ENCODE data around the gene PEPD.

The PEPD gene

DNA sequence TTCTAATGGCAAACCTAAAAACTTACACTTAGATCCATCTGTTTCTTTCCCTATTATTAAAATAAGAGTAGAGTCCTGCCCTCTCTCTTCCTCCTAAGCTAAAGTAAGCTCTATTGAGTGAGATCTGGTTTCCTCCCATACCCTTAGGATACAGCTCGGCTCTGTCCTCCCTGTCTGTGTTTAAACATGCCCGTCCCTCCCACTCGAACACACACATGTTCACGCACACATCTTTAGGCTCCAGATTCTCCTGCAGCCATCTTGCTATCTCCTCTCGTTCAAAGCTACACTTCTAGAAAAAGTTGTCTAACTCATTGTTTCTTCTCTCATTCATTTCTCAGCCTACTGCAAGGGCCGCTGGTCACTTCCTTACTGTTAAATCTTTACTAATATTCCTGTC lies 163.2 kb downstream of the PEPD start:
- DNase-seq (ENCODE audit: low spot score): no peak

GRCh38 chr19:33357556-33357955 lies 164.0 kb downstream of the PEPD start:
- no peak for DNase-seq (ENCODE audit: low spot score)

DNA sequence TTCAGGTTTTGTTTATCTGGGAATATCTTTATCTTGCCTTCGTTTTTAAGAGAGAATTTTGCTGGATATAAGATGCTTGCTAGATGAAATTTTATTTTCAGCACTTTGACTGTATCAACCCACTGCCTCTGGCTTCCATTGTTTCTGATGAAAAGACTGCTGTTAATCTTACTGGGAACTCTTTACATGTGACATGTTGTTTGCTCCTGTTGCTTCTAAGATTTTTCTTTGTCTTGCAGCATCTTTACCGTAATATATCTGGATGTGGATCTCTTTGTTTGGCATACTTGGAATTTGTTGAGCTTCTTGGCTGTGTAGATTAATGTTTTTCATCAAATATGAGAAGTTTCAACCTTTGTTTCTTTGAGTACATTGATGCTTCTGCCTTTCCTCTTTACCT lies 166.1 kb downstream of the PEPD start:
- no peak for DNase-seq (ENCODE audit: low spot score)

DNA sequence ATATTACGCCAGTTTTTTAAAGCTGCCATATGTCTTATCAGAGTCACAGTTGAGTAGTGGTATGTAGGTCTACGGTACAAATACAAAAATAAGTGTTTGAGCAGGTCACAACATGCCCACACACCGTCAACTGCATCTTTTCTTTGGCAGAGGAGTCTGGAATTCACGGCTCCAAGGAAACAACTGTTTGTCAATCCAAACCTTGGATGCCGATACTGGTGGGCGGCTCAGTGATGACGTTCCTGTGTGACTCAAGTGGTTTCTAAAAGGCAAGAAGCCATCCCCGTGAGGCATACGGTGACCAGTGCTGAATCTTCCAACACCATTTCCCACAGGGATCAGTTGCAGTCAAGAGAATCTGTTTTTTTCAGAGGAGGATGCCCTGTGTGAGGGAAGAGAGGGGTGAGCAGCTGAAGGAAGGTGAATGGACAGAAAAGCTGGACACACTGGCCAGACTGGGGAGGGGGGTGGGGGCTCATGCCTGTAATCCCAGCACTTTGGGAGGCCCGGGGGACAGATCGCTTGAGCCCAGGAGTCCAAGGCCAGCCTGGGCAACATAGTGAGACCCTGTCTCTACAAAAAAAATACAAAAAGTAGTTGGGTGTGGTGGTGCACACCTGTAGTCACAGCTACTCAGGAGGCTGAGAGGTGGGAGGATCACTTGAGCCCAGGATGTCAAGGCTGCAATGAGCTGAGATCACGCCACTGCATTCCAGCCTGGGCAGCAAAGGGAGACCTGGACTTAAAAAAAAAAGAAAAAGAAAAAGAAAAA lies 170.9 kb downstream of the PEPD start:
- DNase-seq (ENCODE audit: low spot score): no peak

- DNase-seq (ENCODE audit: low spot score): no peak
These were observed 172.0 kb downstream of the PEPD start for GRCh38 chr19:33349319-33350289.

DNA sequence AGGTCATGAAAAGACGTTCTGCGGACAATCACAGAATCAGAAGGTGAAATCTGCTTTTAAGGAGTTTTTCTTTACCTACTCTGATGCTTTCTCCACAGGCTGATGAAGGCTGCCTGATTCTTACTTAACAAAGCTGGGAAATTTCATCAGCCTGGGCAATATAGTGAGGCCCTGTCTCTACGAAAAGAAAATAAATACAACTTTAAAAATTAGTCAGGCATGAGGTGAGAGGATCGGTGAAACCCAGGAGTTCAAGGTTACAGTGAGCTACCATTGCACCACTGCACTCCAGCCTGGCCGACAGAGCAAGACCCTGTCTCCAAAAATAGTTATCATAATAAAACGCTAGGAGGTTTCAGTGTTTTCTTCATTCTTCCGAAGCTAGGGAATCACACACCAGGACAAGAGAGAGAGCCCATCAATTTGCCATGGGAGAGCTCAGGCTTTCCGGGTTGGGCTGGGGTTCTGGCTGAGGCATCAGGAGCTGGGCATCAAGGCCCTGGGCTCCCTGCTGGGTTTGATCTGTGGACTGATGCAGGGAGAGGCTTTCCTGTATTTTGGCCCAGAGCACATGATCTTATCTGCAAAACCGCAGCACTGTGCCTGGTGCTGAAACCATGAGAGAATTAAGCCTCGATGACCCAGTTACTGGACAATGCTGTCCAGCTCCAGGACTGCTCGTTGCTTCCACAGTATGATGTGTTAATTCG lies 173.1 kb downstream of the PEPD start:
- DNase-seq (ENCODE audit: low spot score): no peak

DNA sequence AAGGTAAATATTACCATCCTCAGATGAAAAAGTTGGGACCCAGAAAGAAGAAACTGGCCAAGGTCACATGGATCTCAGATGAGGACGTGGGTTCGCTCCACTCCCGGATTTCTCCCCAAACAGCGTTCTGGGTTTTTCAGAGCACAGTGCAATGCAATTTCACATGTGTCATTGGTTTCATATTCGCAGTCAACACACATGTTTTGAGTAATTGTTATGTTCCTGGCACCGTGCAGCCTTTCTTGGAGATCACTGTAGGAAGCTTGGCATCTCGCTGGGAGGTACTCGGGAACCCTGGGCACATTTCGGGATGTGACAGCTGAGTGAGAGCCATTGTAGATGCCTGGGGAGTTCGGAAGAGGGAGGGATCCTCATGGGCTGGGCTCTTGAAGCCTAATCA lies 174.3 kb downstream of the PEPD start:
- no peak for DNase-seq (ENCODE audit: low spot score)

DNA sequence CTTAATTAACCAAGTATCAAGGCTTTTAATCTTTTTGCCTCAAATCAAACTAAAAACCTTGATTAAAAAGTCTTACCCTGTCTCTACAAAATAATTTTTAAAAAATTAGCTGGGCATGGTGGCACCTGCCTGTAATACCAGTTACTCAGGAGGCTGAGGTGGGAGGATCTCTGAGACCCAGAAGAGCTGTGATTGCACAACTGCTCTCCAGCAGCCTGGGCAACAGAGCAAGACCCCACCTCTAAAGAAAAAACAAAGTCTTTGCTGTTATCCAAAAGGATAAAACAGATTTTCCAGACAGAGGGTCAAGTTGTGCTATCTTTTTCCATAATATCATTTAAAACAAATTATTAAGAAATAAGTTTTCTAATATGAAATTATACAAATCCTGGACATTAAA lies 174.9 kb downstream of the PEPD start:
- DNase-seq (ENCODE audit: low spot score): no peak

GRCh38 chr19:33345163-33345562 lies 176.4 kb downstream of the PEPD start:
- no peak for DNase-seq (ENCODE audit: low spot score)

DNA sequence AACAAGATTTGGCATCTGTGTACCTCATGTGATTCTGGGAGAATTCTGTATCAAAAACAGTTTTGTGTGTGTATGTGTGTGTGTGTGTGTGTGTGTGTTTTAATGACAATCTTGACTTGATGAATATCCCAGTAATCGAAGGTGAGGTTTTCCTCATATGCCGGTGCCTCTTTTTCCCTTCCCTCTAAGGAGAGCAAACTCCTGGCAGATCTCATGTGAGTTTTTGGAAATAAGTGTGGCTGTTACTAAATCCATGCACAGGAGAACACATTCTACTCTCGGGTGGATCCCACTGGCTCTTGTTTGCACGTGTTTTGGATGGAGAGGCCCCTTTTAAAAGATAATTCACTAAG lies 177.0 kb downstream of the PEPD start:
- no peak for DNase-seq (ENCODE audit: low spot score)

GRCh38 chr19:33343859-33344572 lies 177.6 kb downstream of the PEPD start:
- DNase-seq (ENCODE audit: low spot score): no peak

GRCh38 chr19:33343301-33343700 lies 178.3 kb downstream of the PEPD start:
- DNase-seq (ENCODE audit: low spot score): no peak

DNA sequence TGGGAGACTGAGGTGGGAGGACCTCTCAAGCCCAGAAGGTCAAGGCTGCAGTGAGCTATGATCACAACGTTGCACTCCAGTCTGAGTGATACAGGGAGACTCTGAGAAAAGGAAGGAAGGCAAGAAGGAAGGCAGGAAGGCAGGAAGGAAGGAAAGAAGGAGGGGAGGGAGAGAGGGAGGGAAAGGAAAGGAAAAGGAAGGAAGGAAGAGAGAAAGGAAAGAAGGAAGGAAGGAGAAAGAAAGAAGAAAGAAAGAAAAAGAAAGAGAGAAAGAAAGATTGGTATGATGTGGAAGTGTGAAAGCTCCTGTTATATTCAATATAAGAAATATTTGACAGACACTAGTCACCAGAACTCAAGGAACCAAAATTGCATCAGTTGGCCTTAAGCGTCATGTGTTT lies 180.6 kb downstream of the PEPD start:
- no peak for DNase-seq (ENCODE audit: low spot score)

DNA sequence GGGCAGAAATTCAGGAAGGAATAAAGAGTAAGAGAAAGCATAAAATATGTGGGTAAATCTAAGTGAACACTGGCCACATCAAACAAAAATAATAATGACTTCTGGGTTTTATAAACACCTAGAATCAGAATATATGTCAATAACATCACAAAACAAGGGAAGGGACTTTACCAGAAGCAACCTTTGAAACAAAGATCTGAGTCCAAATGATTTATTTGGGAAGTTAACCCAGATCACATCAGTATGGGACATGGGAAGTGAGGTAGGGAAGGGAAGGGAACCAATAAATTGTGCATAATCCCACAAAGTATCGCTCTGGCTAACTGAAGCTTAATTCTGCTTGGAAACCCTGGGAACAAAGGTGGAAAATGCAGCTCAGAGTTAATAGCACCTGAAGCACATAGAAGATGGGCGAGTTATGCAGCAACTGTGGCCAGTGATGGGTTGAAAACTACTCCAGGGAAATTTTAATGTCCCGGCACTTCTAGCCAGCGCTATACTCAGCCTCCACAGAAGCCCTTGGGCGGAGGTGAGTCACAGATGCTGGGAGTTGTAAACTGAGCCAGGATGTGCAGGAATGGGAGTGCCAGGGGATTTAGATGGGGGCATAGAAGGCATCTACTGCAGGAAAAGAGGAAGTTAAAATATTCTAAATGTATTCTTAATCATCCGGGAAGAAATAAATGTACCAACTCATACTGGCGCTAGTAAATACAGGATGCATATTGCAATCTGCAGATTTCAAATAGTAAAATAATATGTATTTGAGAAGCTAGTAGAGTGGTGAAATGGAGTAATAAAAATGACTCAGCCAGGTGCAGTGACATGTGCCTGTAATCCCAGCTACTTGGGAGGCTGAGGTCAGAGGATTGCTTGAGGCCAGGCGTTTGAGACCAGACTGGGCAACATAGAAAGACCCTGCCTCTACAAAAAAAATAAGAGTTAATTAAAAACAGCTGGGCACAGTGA lies 182.3 kb downstream of the PEPD start:
- no peak for DNase-seq (ENCODE audit: low spot score)
